ENCODE results near the gene TRIM34. TPM values are rescaled to one million over a fixed set of nuclear protein-coding genes. Genes with fewer than 3 reads are reported as not detected.

The TRIM34 gene
- polyA plus RNA-seq, 1 donor (not counting 4 experiments of a cell fraction or from before 2014, with no cell fraction given): 20.5 TPM

DNA sequence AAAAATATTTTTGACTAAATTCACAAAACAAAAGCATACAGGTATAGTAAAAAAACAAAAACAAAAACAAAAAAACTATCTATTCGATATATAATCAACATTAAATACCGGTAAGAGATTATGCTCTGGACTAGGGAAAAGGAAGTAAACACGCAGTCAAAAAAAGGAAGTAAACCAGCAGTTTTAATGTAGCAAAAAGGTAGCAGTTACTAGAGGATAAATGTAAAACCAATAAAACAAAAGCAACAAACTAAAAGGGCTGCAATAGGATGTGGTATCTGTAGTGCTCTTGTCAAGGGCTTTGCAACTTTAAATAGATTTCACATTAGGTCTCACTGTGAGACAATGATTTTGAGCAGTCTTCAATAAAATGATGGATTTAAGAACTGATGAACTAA lies 67.2 kb downstream of the TRIM34 start:
- Histone ChIP-seq H4K20me1 (ENCODE audit: control insufficient read depth, extremely low read depth, insufficient read depth, low read length) (no peaks in the 10 kb centered on the region), H3K4me3 (ENCODE audit: control insufficient read depth in 2 of 3, extremely low read depth in 1 of 3, insufficient read depth in 2 of 3, low read depth in 1 of 3, low read length in 3 of 3) (no peak overlapping the region), H3K9ac (ENCODE audit: control insufficient read depth, extremely low read depth, insufficient read depth, low read length) (no peak overlapping the region), H3K27ac (ENCODE audit: control insufficient read depth, insufficient read depth, low read length) (no peak overlapping the region), H3K79me2 (ENCODE audit: control insufficient read depth, insufficient read depth, low read length) (peaks cover 9% of the 10 kb centered on the region), H3K27me3 (ENCODE audit: control insufficient read depth, extremely low read depth, insufficient read depth, low read length) (no peaks in the 10 kb centered on the region), H3K9me1 (ENCODE audit: control insufficient read depth, extremely low read depth, insufficient read depth, low read length) (no peaks in the 10 kb centered on the region), H3K36me3 (ENCODE audit: control insufficient read depth in 2 of 2, extremely low read depth in 1 of 2, insufficient read depth in 2 of 2, low read length in 2 of 2) (peaks cover 0 to 7% of the 10 kb centered on the region in 2 experiments), H3K4me2 (ENCODE audit: control insufficient read depth, extremely low read depth, insufficient read depth, low read depth, low read length) (no peak overlapping the region), H2AFZ (ENCODE audit: control insufficient read depth, low read length) (no peak overlapping the region), H3K9me3 (ENCODE audit: control insufficient read depth, low read depth, low read length) (no peaks in the 10 kb centered on the region), H3K4me1 (ENCODE audit: control insufficient read depth, extremely low read depth, insufficient read depth, low read length) (peaks cover 9% of the 10 kb centered on the region)
- FAIRE-seq (no peak), DNase-seq (ENCODE audit: low read depth, low spot score) (no peak)
- dilution Hi-C loops (cut with MboI; ENCODE audit: extremely low pct_ligation_motif_present, low sequenced_read_pairs): no loop called here
- TF ChIP-seq CTCF (optimal IDR thresholded peaks at IDR 0.05 in 1 of 3, IDR thresholded peaks at IDR 0.05 in 1 of 3, conservative IDR thresholded peaks at IDR 0.05 in 1 of 3; ENCODE audit: extremely low read depth in 1 of 3, insufficient read depth in 2 of 3, low read length in 3 of 3) (no peak), EZH2 (IDR thresholded peaks at IDR 0.05; ENCODE audit: low read length) (no peak)

Other genes with a start within 250 kb of the TRIM34 start
- not detected in 3 replicates for gene OR51M1, start 241.2 kb upstream of the TRIM34 start, polyA plus RNA-seq
- not detected in 3 replicates for gene OR51Q1, start 202.9 kb upstream of the TRIM34 start, polyA plus RNA-seq
- gene OR51I1, start 183.5 kb upstream of the TRIM34 start, polyA plus RNA-seq: not detected in 3 replicates
- gene OR51I2, start 175.7 kb upstream of the TRIM34 start, polyA plus RNA-seq: not detected in 3 replicates
- not detected in 3 replicates for gene OR52D1, start 136.3 kb upstream of the TRIM34 start, polyA plus RNA-seq
- gene UBQLN3, start 115.0 kb upstream of the TRIM34 start, polyA plus RNA-seq: not detected in 3 replicates
- 0.08 to 0.48 TPM (median 0.12 TPM) in 3 replicates for gene UBQLNL, start 108.3 kb upstream of the TRIM34 start, polyA plus RNA-seq
- gene OR52H1, start 76.5 kb upstream of the TRIM34 start, polyA plus RNA-seq: 0.15 TPM in 1 of 3 replicates, not detected in the others
- not detected in 3 replicates for gene OR52B6, start 44.1 kb upstream of the TRIM34 start, polyA plus RNA-seq
- gene TRIM6, start 28.4 kb upstream of the TRIM34 start, polyA plus RNA-seq: 3.9 to 5.2 TPM (median 4.5 TPM) in 3 replicates
- gene TRIM5, start 60.1 kb downstream of the TRIM34 start, polyA plus RNA-seq: 23.2 to 34.6 TPM (median 26.3 TPM) in 3 replicates
- gene TRIM22, start 64.8 kb downstream of the TRIM34 start, polyA plus RNA-seq: 86.0 to 119 TPM (median 117 TPM) in 3 replicates
- 0.04 TPM in 1 of 3 replicates, not detected in the others for gene OR56B1, start 111.4 kb downstream of the TRIM34 start, polyA plus RNA-seq
- 0.23 TPM in 1 of 3 replicates, not detected in the others for gene OR52N4, start 129.2 kb downstream of the TRIM34 start, polyA plus RNA-seq
- gene OR52N5, start 158.4 kb downstream of the TRIM34 start, polyA plus RNA-seq: not detected in 3 replicates
- gene OR52N1, start 166.3 kb downstream of the TRIM34 start, polyA plus RNA-seq: not detected in 3 replicates
- not detected in 3 replicates for gene OR52N2, start 183.9 kb downstream of the TRIM34 start, polyA plus RNA-seq
- gene OR52E6, start 216.9 kb downstream of the TRIM34 start, polyA plus RNA-seq: not detected in 3 replicates
- not detected in 3 replicates for gene OR52E8, start 232.7 kb downstream of the TRIM34 start, polyA plus RNA-seq

Data from keratinocyte (primary cell).